KOPT-K1 (cell line): Measurements from ENCODE around the gene GOLGA8F.
"Not testable (repeated sequence)": the region's sequence is repeated elsewhere in the genome, so short reads cannot be mapped to it uniquely, and the experiment has no call there.

Experiments
- H3K27ac ChIP-seq: fragments of 200-600 bp; sonication (generic); 2 replicates; pipeline ENCODE4 v1.5.1; 2016; ENCODE audit warnings: antibody characterized with exemption, mild to moderate bottlenecking, low read depth, low read length; ENCODE audit not compliant: poor library complexity, severe bottlenecking
- H3K36me3 ChIP-seq: fragments of 200-600 bp; sonication (generic); 2 replicates; pipeline ENCODE4 v1.5.1; 2017; ENCODE audit warnings: antibody characterized with exemption, mild to moderate bottlenecking, low read length, moderate library complexity; ENCODE audit not compliant: insufficient read depth
- H3K9me3 ChIP-seq: fragments of 200-600 bp; sonication (generic); 2 replicates; pipeline ENCODE4 v1.5.1; 2017; ENCODE audit warnings: antibody characterized with exemption, low read length, mild to moderate bottlenecking; ENCODE audit not compliant: insufficient read depth, poor library complexity, severe bottlenecking

Gene GOLGA8F

GRCh38 chr15:28378364-28378763 lies at the start of gene GOLGA8F:
TSS of gene GOLGA8F (plus strand) at chr15:28378664. CDS start at chr15:28378762, 98 bp downstream.
- H3K9me3 ChIP-seq, H3K27ac ChIP-seq, H3K36me3 ChIP-seq: not testable (repeated sequence)

GRCh38 chr15:28357984-28358383 lies 20.5 kb upstream of the GOLGA8F start, which contains the start of gene GOLGA6L24:
TSS of gene GOLGA6L24 (minus strand) at chr15:28358084. CDS start at chr15:28358023, 61 bp downstream.
- not testable (repeated sequence) for H3K27ac ChIP-seq, H3K9me3 ChIP-seq, H3K36me3 ChIP-seq

GRCh38 chr15:28365502-28365901 lies 13.0 kb upstream of the GOLGA8F start:
- H3K27ac ChIP-seq, H3K36me3 ChIP-seq: not testable (repeated sequence)

GRCh38 chr15:28380053-28380452 lies 1.6 kb downstream of the GOLGA8F start:
- H3K9me3 ChIP-seq, H3K36me3 ChIP-seq, H3K27ac ChIP-seq: not testable (repeated sequence)

More at GRCh38 chr15:28365502-28365901, 13.0 kb upstream of the GOLGA8F start:
- not testable (repeated sequence) for H3K9me3 ChIP-seq

GRCh38 chr15:28396022-28396421 lies 17.6 kb downstream of the GOLGA8F start:
- not testable (repeated sequence) for H3K27ac ChIP-seq, H3K9me3 ChIP-seq, H3K36me3 ChIP-seq

GRCh38 chr15:28402774-28403435 lies 24.4 kb downstream of the GOLGA8F start:
- not testable (repeated sequence) for H3K9me3 ChIP-seq, H3K27ac ChIP-seq, H3K36me3 ChIP-seq

- H3K9me3 ChIP-seq, H3K27ac ChIP-seq, H3K36me3 ChIP-seq: not testable (repeated sequence)
Measured at GRCh38 chr15:28420470-28420869, 42.0 kb downstream of the GOLGA8F start.

- H3K36me3 ChIP-seq, H3K27ac ChIP-seq, H3K9me3 ChIP-seq: not testable (repeated sequence)
Measured at GRCh38 chr15:28435594-28435993, 57.1 kb downstream of the GOLGA8F start.
